Testis (tissue), 3 donors: ENCODE data around the gene SPINK2. TPM values are rescaled to one million over a fixed set of nuclear protein-coding genes. Genes with fewer than 3 reads are reported as not detected.
A peak's percentile ranks its signal among the peaks of the same experiment; 100 is the strongest.

Experiments used
- DNase-seq: peaks from one replicate; pipeline ENCODE4 v3.0.0-alpha.2; 2019
- H3K27ac ChIP-seq, 2 donors: fragments of 200-600 bp; sonication (generic); one replicate each; pipeline ENCODE4 v1.5.1; 2019
- H3K27me3 ChIP-seq: fragments of 200-600 bp; sonication (generic); one replicate; pipeline ENCODE4 v1.5.1; 2019
- H3K36me3 ChIP-seq: fragments of 200-600 bp; sonication (generic); one replicate; pipeline ENCODE4 v1.5.1; 2017; ENCODE audit warnings: low read depth; ENCODE audit errors: missing control alignments
- H3K4me1 ChIP-seq: fragments of 200-600 bp; sonication (generic); one replicate; pipeline ENCODE4 v1.5.1; 2019
- H3K4me3 ChIP-seq, 2 donors: fragments of 200-600 bp; sonication (generic); one replicate each; pipeline ENCODE4 v1.5.1; 2017 to 2019
- H3K9me3 ChIP-seq: fragments of 200-600 bp; sonication (generic); one replicate; pipeline ENCODE4 v1.5.1; 2017
- POLR2A ChIP-seq: fragments of 450-650 bp; IDR thresholded peaks from one replicate; pipeline ENCODE4 v1.6.1; 2017; ENCODE audit warnings: antibody characterized with exemption, mild to moderate bottlenecking, moderate library complexity
- WGBS, 2 donors: methylation state at CpG; one replicate each; pipeline ENCODE4 v1.1.5; 2018; 5-methylcytosine and 5-hydroxymethylcytosine counted together
- intact Hi-C: fragments of 100-400 bp; cut with DNase I; formaldehyde crosslinking; loops from one replicate; pipeline ENCODE4 v1.15.1; 2023; ENCODE audit warnings: low total_unique reads
- polyA plus RNA-seq: library from polyadenylated mRNA; stranded (reverse); fragments of 350-450 nt; fragmentation: Illumina TruSeq; extraction: RNeasy Lipid Tissue Mini Kit (QIAGEN cat#74804); gene quantifications from one replicate; pipeline ENCODE4 v1.2.3, GENCODE V29; 2014; ENCODE audit warnings: low read depth, low replicate concordance; ENCODE audit not compliant: insufficient read depth
- total RNA-seq, 2 donors: library from RNA; depleted of rRNA; stranded (reverse); fragments of >200 nt; gene quantifications; one replicate each; pipeline ENCODE4 v1.2.3, GENCODE V29; 2016
- TF ChIP-seq, protein P1 (sequence below), 3 experiments: fragments of 450-650 bp in 2 of 3; fragments of 200-600 bp in 1 of 3; sonication (generic) in 1 of 3; IDR thresholded peaks; one replicate each; pipeline ENCODE4 v1.5.1; 2016 to 2019; ENCODE audit warnings: antibody characterized with exemption in 3 of 3, mild to moderate bottlenecking in 2 of 3, moderate library complexity in 1 of 3

Gene SPINK2
- total and polyA plus RNA-seq, 3 donors from 2014 or later: 183 to 633 (median 251) TPM

GRCh38 chr4:56803471-56803870 is 18.0 kb downstream of the SPINK2 start:
- Histone ChIP-seq H3K36me3 (no peaks in the 10 kb centered on the region), H3K4me3 (no peak overlapping the region), H3K27ac (no peak overlapping the region), H3K27me3 (no peaks in the 10 kb centered on the region), H3K4me1 (peaks cover 12% of the 10 kb centered on the region), H3K9me3 (no peaks in the 10 kb centered on the region)
- intact Hi-C loops: no loop called here
- 42 to 43% methylated on average over 2 of the region's 2 CpGs for WGBS, 2 donors
- no peak for DNase-seq
- TF ChIP-seq POLR2A: no peak
- TF ChIP-seq, protein P1, sequence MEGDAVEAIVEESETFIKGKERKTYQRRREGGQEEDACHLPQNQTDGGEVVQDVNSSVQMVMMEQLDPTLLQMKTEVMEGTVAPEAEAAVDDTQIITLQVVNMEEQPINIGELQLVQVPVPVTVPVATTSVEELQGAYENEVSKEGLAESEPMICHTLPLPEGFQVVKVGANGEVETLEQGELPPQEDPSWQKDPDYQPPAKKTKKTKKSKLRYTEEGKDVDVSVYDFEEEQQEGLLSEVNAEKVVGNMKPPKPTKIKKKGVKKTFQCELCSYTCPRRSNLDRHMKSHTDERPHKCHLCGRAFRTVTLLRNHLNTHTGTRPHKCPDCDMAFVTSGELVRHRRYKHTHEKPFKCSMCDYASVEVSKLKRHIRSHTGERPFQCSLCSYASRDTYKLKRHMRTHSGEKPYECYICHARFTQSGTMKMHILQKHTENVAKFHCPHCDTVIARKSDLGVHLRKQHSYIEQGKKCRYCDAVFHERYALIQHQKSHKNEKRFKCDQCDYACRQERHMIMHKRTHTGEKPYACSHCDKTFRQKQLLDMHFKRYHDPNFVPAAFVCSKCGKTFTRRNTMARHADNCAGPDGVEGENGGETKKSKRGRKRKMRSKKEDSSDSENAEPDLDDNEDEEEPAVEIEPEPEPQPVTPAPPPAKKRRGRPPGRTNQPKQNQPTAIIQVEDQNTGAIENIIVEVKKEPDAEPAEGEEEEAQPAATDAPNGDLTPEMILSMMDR (IDR thresholded peaks at IDR 0.05): no peak

DNA sequence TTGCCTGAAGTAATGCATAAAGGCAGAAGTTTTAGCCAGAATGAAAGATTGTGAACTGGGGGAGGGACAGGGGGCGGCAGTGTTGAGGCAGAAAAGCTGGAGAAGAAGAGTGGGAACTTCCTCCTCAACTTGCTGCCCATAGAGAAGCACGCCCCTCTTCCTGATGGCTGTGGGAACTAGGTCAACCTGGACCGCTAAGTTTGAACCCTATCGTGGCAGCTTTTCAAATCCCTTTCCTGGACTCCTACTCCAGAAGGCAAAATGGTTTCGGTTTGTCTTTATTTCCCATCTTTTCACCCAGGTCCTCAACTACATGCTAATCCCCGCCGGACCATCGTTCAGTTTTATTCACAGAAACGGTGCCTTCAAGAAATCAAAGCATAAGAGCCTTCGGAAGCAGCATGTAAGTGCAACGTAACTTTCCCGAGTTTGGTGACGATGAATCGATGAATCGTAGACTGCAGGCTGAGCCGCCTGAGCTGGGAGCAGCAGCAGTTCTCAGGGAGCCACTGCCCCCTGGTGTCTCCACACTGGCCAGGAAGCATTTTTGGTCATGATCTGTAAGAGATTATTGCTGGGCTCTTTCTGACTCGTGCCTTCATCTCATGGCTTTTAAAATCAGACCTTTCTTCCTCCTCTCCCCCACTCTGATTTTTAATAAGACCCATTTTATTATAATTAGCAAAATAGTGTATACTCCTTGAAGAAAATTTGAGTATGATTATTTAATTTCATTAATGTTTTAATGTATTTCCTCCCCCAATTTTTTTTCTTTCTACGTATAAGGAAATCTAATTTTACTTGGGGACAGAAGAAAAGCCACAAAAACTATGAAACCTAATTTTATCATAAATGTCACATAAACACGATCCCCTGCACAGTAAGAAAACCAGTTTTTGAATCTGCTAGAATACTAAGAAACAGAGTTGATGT is 21.4 kb downstream of the SPINK2 start:
- H3K4me3 ChIP-seq: peak overlapping the region; percentile 62 to 66
- peaks cover 15% of the 10 kb centered on the region for H3K4me1 ChIP-seq
- no peaks in the 10 kb centered on the region for H3K9me3 ChIP-seq
- no peaks in the 10 kb centered on the region for H3K36me3 ChIP-seq
- no peaks in the 10 kb centered on the region for H3K27me3 ChIP-seq
- TF ChIP-seq, protein P1 (IDR thresholded peaks at IDR 0.05): peak; percentile 76 to 86 (median 77)
- TF ChIP-seq POLR2A: no peak
- peak; percentile 94 for DNase-seq
- H3K27ac ChIP-seq: peak overlapping the region; percentile 80 to 89
- WGBS, 2 donors: 6 to 7% methylated on average over 19 of the region's 19 CpGs
- intact Hi-C loops: loop anchor here (10.0 kb wide), 1 partner anchor 225 kb away; no protein-coding TSS in a partner anchor

- no peaks in the 10 kb centered on the region for H3K27me3 ChIP-seq
- H3K9me3 ChIP-seq: no peaks in the 10 kb centered on the region
- H3K4me3 ChIP-seq: peak overlapping the region; percentile 62 to 66
- 14 to 27% methylated on average over 11 of the region's 11 CpGs for WGBS, 2 donors
- H3K36me3 ChIP-seq: no peaks in the 10 kb centered on the region
- peak; percentile 20 for DNase-seq
- peaks cover 21% of the 10 kb centered on the region for H3K4me1 ChIP-seq
- TF ChIP-seq POLR2A: no peak
- TF ChIP-seq, protein P1 (IDR thresholded peaks at IDR 0.05): no peak
- peak overlapping the region; percentile 80 to 89 for H3K27ac ChIP-seq
- intact Hi-C loops: loop anchor here (10.0 kb wide), 1 partner anchor 224 kb away; no protein-coding TSS in a partner anchor
Measured at GRCh38 chr4:56799161-56799759, 22.2 kb downstream of the SPINK2 start.

GRCh38 chr4:56796211-56796610 is 25.3 kb downstream of the SPINK2 start:
- H3K9me3 ChIP-seq: no peaks in the 10 kb centered on the region
- no peak for TF ChIP-seq POLR2A
- TF ChIP-seq, protein P1 (IDR thresholded peaks at IDR 0.05): no peak
- intact Hi-C loops: loop anchor here (10.0 kb wide), 1 partner anchor 221 kb away; no protein-coding TSS in a partner anchor
- H3K27me3 ChIP-seq: no peaks in the 10 kb centered on the region
- H3K4me3 ChIP-seq: no peak overlapping the region
- no peaks in the 10 kb centered on the region for H3K36me3 ChIP-seq
- H3K27ac ChIP-seq: no peak overlapping the region
- H3K4me1 ChIP-seq: peaks cover 22% of the 10 kb centered on the region
- WGBS, 2 donors: 69 to 84% methylated on average over 3 of the region's 3 CpGs
- no peak for DNase-seq
